A549 (cell line): ENCODE data around the gene RMND5A. TPM values are rescaled to one million over a fixed set of nuclear protein-coding genes. Genes with fewer than 3 reads are reported as not detected.
A peak's percentile ranks its signal among the peaks of the same experiment; 100 is the strongest.

ENCODE experiments used
- ATAC-seq, 2 experiments: fragments of 200-7000 bp in 1 of 2; fragments of >200 bp in 1 of 2; cut with Nextera tagmentation in 1 of 2; cut with Tn5 transposase in 1 of 2; 3 replicates each; pipeline versions ENCODE4 v1.8.0 to v1.9.1; 2018 to 2020; ENCODE audit warnings: mild to moderate bottlenecking in 1 of 2, moderate library complexity in 1 of 2
- CTCF ChIA-PET: fragments of 300-600 bp; sonication (Branson Sonifier 250); formaldehyde crosslinking; extraction: SDS; loops from one replicate; lab custom pipeline; 2021; ENCODE audit warnings: antibody characterized with exemption, inconsistent platforms; lab: Yijun Ruan, JAX
- POLR2A ChIA-PET: fragments of 350-600 bp; formaldehyde crosslinking; extraction: SDS; loops from one replicate; lab custom pipeline; 2021; ENCODE audit warnings: antibody characterized with exemption, inconsistent platforms; lab: Yijun Ruan, JAX
- DNase-seq, 2 experiments: peaks; one replicate each; pipeline versions ENCODE4 v3.0.0 to v3.0.0-alpha.2; 2011 to 2016; ENCODE audit warnings: low read depth in 1 of 2, low spot score in 1 of 2
- FAIRE-seq: peaks from 2 replicates; lab custom pipeline; 2011; peaks lifted over from hg19 to GRCh38; lab: Jason Lieb, UNC
- H3K27ac ChIP-seq, 2 experiments: fragments of >200 bp; sonication (Bioruptor Twin); formaldehyde crosslinking; 3 replicates each; pipeline ENCODE4 v1.5.1; 2016 to 2017
- H3K4me1 ChIP-seq: fragments of >200 bp; sonication (Bioruptor Twin); formaldehyde crosslinking; 3 replicates; pipeline ENCODE4 v1.6.1; 2016
- H3K4me2 ChIP-seq: fragments of >200 bp; sonication (Bioruptor Twin); formaldehyde crosslinking; 3 replicates; pipeline ENCODE4 v1.6.1; 2016
- H3K4me3 ChIP-seq: fragments of >200 bp; sonication (Bioruptor Twin); formaldehyde crosslinking; 3 replicates; pipeline ENCODE4 v1.5.1; 2016
- H3K9me3 ChIP-seq: fragments of >200 bp; sonication (Bioruptor Twin); formaldehyde crosslinking; 3 replicates; pipeline ENCODE4 v1.6.1; 2016
- ATOH8 ChIP-seq: fragments of 250-450 bp; sonication (Bioruptor Pico); IDR thresholded peaks from 2 replicates; pipeline ENCODE4 v1.5.0; 2020; ENCODE audit warnings: low read depth, mild to moderate bottlenecking, moderate library complexity
- EHF ChIP-seq: fragments of 250-450 bp; sonication (Bioruptor Pico); IDR thresholded peaks from 2 replicates; pipeline ENCODE4 v1.5.0; 2020; ENCODE audit warnings: mild to moderate bottlenecking
- ELK1 ChIP-seq: fragments of 150-350 bp; IDR thresholded peaks from 2 replicates; pipeline ENCODE4 v1.6.1; 2014; ENCODE audit warnings: low read depth, mild to moderate bottlenecking, low read length
- FOSL2 ChIP-seq, 2 experiments: fragments of 450-650 bp in 1 of 2; fragments of >200 bp in 1 of 2; sonication (Bioruptor Twin) in 1 of 2; formaldehyde crosslinking; IDR thresholded peaks; 2 replicates each; pipeline versions ENCODE4 v1.5.0 to v1.6.1; 2016 to 2020; ENCODE audit warnings: mild to moderate bottlenecking in 1 of 2, moderate library complexity in 1 of 2
- HES2 ChIP-seq: fragments of >200 bp; sonication (Bioruptor Twin); formaldehyde crosslinking; IDR thresholded peaks from 2 replicates; pipeline ENCODE4 v1.6.1; 2016
- HEYL ChIP-seq: fragments of 250-450 bp; sonication (Bioruptor Pico); IDR thresholded peaks from 2 replicates; pipeline ENCODE4 v1.8.0; 2021; ENCODE audit warnings: mild to moderate bottlenecking, moderate library complexity
- HMGXB4 ChIP-seq: fragments of 250-450 bp; sonication (Bioruptor Pico); IDR thresholded peaks from 2 replicates; pipeline ENCODE4 v1.5.0; 2021; ENCODE audit warnings: mild to moderate bottlenecking, moderate library complexity, borderline replicate concordance
- MAX ChIP-seq: IDR thresholded peaks from 2 replicates; pipeline ENCODE4 v1.6.1; 2012
- NFE2L2 ChIP-seq: fragments of 150-350 bp; conservative IDR thresholded peaks from 2 replicates; pipeline ENCODE4 v1.6.1; 2014; ENCODE audit warnings: low read length
- NPAS2 ChIP-seq: fragments of 250-450 bp; sonication (Bioruptor Pico); IDR thresholded peaks from 2 replicates; pipeline ENCODE4 v1.8.0; 2022; ENCODE audit warnings: mild to moderate bottlenecking, moderate library complexity, borderline replicate concordance
- RCOR1 ChIP-seq: fragments of 150-350 bp; IDR thresholded peaks from 2 replicates; pipeline ENCODE4 v1.6.1; 2014; ENCODE audit warnings: antibody characterized with exemption, low read length, low read depth
- RFX5 ChIP-seq: fragments of 450-650 bp; IDR thresholded peaks from 2 replicates; pipeline ENCODE4 v1.7.1; 2014; ENCODE audit warnings: antibody characterized with exemption, mild to moderate bottlenecking, moderate library complexity
- RNF2 ChIP-seq: fragments of 200-600 bp; sonication (generic); IDR thresholded peaks from 2 replicates; pipeline ENCODE4 v1.6.1; 2016; ENCODE audit warnings: low read depth, mild to moderate bottlenecking, antibody characterized with exemption, moderate library complexity, borderline replicate concordance
- TFCP2L1 ChIP-seq: fragments of 250-450 bp; sonication (Bioruptor Pico); IDR thresholded peaks from 2 replicates; pipeline ENCODE4 v1.5.0; 2021; ENCODE audit warnings: mild to moderate bottlenecking
- USF2 ChIP-seq: fragments of 450-650 bp; IDR thresholded peaks from 2 replicates; pipeline ENCODE4 v1.6.1; 2014; ENCODE audit warnings: antibody characterized with exemption
- ZC3H11A ChIP-seq: fragments of 450-650 bp; IDR thresholded peaks from 2 replicates; pipeline ENCODE4 v1.6.1; 2014; ENCODE audit warnings: antibody characterized with exemption, mild to moderate bottlenecking
- ZFP36 ChIP-seq: fragments of 450-650 bp; IDR thresholded peaks from 2 replicates; pipeline ENCODE4 v1.6.1; 2014; ENCODE audit warnings: borderline replicate concordance; ENCODE audit not compliant: partially characterized antibody
- WGBS: methylation state at CpG from one replicate; pipeline ENCODE4 v1.1.6; 2017; ENCODE audit errors: missing lambda C conversion rate; 5-methylcytosine and 5-hydroxymethylcytosine counted together
- polyA plus RNA-seq, 4 experiments: library from polyadenylated mRNA; depleted of rRNA in 3 of 4; stranded (reverse); fragments of >200 nt; fragmentation: RNase III in 1 of 4; extraction: RNeasy Plus Mini Kit Qiagen cat#74134 plus additional on column Dnase treatment in 1 of 4; gene quantifications; 2 replicates in 3 of 4; 3 replicates in 1 of 4; pipeline ENCODE4 v1.2.3, GENCODE V29; 2011 to 2017

The RMND5A gene
- polyA plus RNA-seq, 2 of the 4 experiments (the other 2 are of a cell fraction): 10.5 to 28.0 TPM

- no peak overlapping the region; a peak in 1 of 6 replicates for H3K27ac ChIP-seq
- CTCF ChIA-PET: no interaction called here
- no peak overlapping the region for H3K4me3 ChIP-seq
- DNase-seq (no peak), ATAC-seq (no peak), FAIRE-seq (peak; percentile 18)
- no peak overlapping the region for H3K4me2 ChIP-seq
- POLR2A ChIA-PET: no interaction called here
- H3K9me3 ChIP-seq: peaks cover 38% of the 10 kb centered on the region
- H3K4me1 ChIP-seq: no peaks in the 10 kb centered on the region
- TF ChIP-seq RNF2 (no peak), EHF (no peak), NPAS2 (no peak), FOSL2 (IDR thresholded peaks at IDR 0.05) (no peak), FOSL2 (CRISPR knock-in tag; IDR thresholded peaks at IDR 0.05) (no peak), TFCP2L1 (CRISPR knock-in tag) (no peak), HEYL (CRISPR knock-in tag) (no peak), ELK1 (no peak), ZFP36 (no peak), HMGXB4 (no peak), MAX (no peak), USF2 (no peak), RFX5 (no peak)
Observed at GRCh38 chr2:86697551-86698104, 22.5 kb upstream of the RMND5A start.

GRCh38 chr2:86700690-86701089 lies 19.4 kb upstream of the RMND5A start:
- no peak overlapping the region for H3K4me2 ChIP-seq
- DNase-seq (no peak), FAIRE-seq (no peak), ATAC-seq (no peak)
- POLR2A ChIA-PET: no interaction called here
- H3K4me1 ChIP-seq: peaks cover 28% of the 10 kb centered on the region
- WGBS: 72% methylated on average over 1 of the region's 1 CpG
- TF ChIP-seq HES2 (no peak), ZC3H11A (no peak), ATOH8 (CRISPR knock-in tag) (no peak), NFE2L2 (no peak), RCOR1 (no peak), NPAS2 (no peak)
- H3K9me3 ChIP-seq: peaks cover 9% of the 10 kb centered on the region; the same call in 2 of the 3 replicates
- H3K4me3 ChIP-seq: no peak overlapping the region
- no peak overlapping the region for H3K27ac ChIP-seq
- CTCF ChIA-PET: no interaction called here
